CD4-positive, alpha-beta T cell treated with Interferon alpha-2 for 1 hour (primary cell): ENCODE data around the gene ACP2.
"Not testable (repeated sequence)": the region's sequence is repeated elsewhere in the genome, so short reads cannot be mapped to it uniquely, and the experiment has no call there.

Experiments used
- DNase-seq, 2 donors: peaks; one replicate each; pipeline ENCODE4 v3.0.0-alpha.2; 2020 to 2022

The ACP2 gene

GRCh38 chr11:47239852-47240251 is 8.8 kb downstream of the ACP2 start:
- DNase-seq, result no peak

- no peak for DNase-seq
Measured at GRCh38 chr11:47236482-47236881, 12.1 kb downstream of the ACP2 start.

- DNase-seq, result no peak
Measured at GRCh38 chr11:47235163-47235562, 13.5 kb downstream of the ACP2 start.

GRCh38 chr11:47234669-47235100 is 13.9 kb downstream of the ACP2 start:
- DNase-seq, result peak; percentile 70 to 78

GRCh38 chr11:47233989-47234668 is 14.5 kb downstream of the ACP2 start:
- DNase-seq, result peak; percentile 9 to 45

GRCh38 chr11:47233051-47233450 is 15.6 kb downstream of the ACP2 start:
- DNase-seq, result no peak

- no peak for DNase-seq
Measured at GRCh38 chr11:47229161-47229560, 19.5 kb downstream of the ACP2 start.

- DNase-seq, result peak in 1 of 2 donors; percentile 19
Measured at GRCh38 chr11:47225552-47226400, 22.8 kb downstream of the ACP2 start.

GRCh38 chr11:47222696-47223095 is 25.9 kb downstream of the ACP2 start:
- no peak for DNase-seq

- DNase-seq, result no peak
Measured at GRCh38 chr11:47220401-47220821, 28.2 kb downstream of the ACP2 start.

- DNase-seq, result peak; percentile 10 to 54
Measured at GRCh38 chr11:47216121-47216798, 32.4 kb downstream of the ACP2 start.

GRCh38 chr11:47215366-47215910 is 33.2 kb downstream of the ACP2 start:
- no peak for DNase-seq

- peak; percentile 84 to 88 for DNase-seq
Measured at GRCh38 chr11:47213950-47214565, 34.6 kb downstream of the ACP2 start.

GRCh38 chr11:47212938-47213337 is 35.7 kb downstream of the ACP2 start:
- no peak for DNase-seq

GRCh38 chr11:47208628-47209027 is 40.0 kb downstream of the ACP2 start:
- DNase-seq, result no peak

GRCh38 chr11:47208008-47208552 is 40.5 kb downstream of the ACP2 start:
- DNase-seq, result not testable (repeated sequence)

GRCh38 chr11:47207459-47207858 is 41.2 kb downstream of the ACP2 start:
- no peak for DNase-seq

- not testable (repeated sequence) for DNase-seq
Measured at GRCh38 chr11:47206577-47206976, 42.0 kb downstream of the ACP2 start.

- no peak for DNase-seq
Measured at GRCh38 chr11:47204637-47204989, 44.0 kb downstream of the ACP2 start.

GRCh38 chr11:47202576-47202975 is 46.0 kb downstream of the ACP2 start:
- no peak for DNase-seq

GRCh38 chr11:47201015-47201414 is 47.6 kb downstream of the ACP2 start:
- no peak for DNase-seq

GRCh38 chr11:47198161-47198560 is 50.5 kb downstream of the ACP2 start:
- not testable (repeated sequence) for DNase-seq

GRCh38 chr11:47192111-47192510 is 56.5 kb downstream of the ACP2 start:
- no peak for DNase-seq
